OCI-LY1 (cell line): ENCODE measurements around the gene PATJ.

ENCODE experiments used
- H2AFZ ChIP-seq: fragments of 200-600 bp; sonication (generic), shearing (Covaris generic); 2 replicates; pipeline ENCODE4 v1.6.0; 2014; ENCODE audit warnings: antibody characterized with exemption, mild to moderate bottlenecking, low read length
- H3F3A ChIP-seq: fragments of 200-600 bp; sonication (generic), shearing (Covaris generic); 2 replicates; pipeline ENCODE4 v1.6.0; 2014; ENCODE audit warnings: mild to moderate bottlenecking, antibody characterized with exemption, low read length, moderate library complexity; ENCODE audit not compliant: insufficient read depth
- H3K27ac ChIP-seq: fragments of 200-600 bp; sonication (generic); 2 replicates; pipeline ENCODE4 v1.5.1; 2014; ENCODE audit warnings: low read length, mixed run types, mild to moderate bottlenecking, low read depth; ENCODE audit not compliant: poor library complexity, severe bottlenecking
- H3K27me3 ChIP-seq: fragments of 200-600 bp; sonication (generic); 2 replicates; pipeline ENCODE4 v1.6.0; 2014; ENCODE audit warnings: antibody characterized with exemption, mild to moderate bottlenecking, low read length, moderate library complexity; ENCODE audit not compliant: insufficient read depth
- H3K36me3 ChIP-seq: fragments of 200-600 bp; sonication (generic); 2 replicates; pipeline ENCODE4 v1.6.1; 2014; ENCODE audit warnings: mild to moderate bottlenecking, antibody characterized with exemption, low read length, moderate library complexity, mixed read lengths; ENCODE audit not compliant: insufficient read depth
- H3K4me1 ChIP-seq: fragments of 200-600 bp; sonication (generic); 2 replicates; pipeline ENCODE4 v1.5.1; 2014; ENCODE audit warnings: mild to moderate bottlenecking, low read length, moderate library complexity; ENCODE audit not compliant: insufficient read depth, severe bottlenecking
- H3K4me2 ChIP-seq: fragments of 200-600 bp; sonication (generic), shearing (Covaris generic); 2 replicates; pipeline ENCODE4 v1.6.1; 2014; ENCODE audit warnings: low read length
- H3K4me3 ChIP-seq: fragments of 200-600 bp; sonication (generic); 2 replicates; pipeline ENCODE4 v1.5.1; 2014; ENCODE audit warnings: low read length, low read depth, mild to moderate bottlenecking, mixed read lengths; ENCODE audit not compliant: poor library complexity, severe bottlenecking
- H3K79me2 ChIP-seq: fragments of 200-600 bp; shearing (Covaris generic); 2 replicates; pipeline ENCODE4 v1.6.1; 2016; ENCODE audit warnings: mixed run types, low read length, mixed read lengths; ENCODE audit not compliant: insufficient read depth
- H3K9ac ChIP-seq: fragments of 200-600 bp; sonication (generic), shearing (Covaris generic); 2 replicates; pipeline ENCODE4 v1.6.1; 2014; ENCODE audit warnings: mild to moderate bottlenecking, low read length, mixed read lengths
- H3K9me2 ChIP-seq: fragments of 200-600 bp; sonication (generic), shearing (Covaris generic); 2 replicates; pipeline ENCODE4 v1.6.1; 2014; ENCODE audit warnings: low read depth, mild to moderate bottlenecking, low read length, mixed read lengths
- H3K9me3 ChIP-seq: fragments of 200-600 bp; shearing (Covaris generic); 2 replicates; pipeline ENCODE4 v1.6.1; 2014; ENCODE audit warnings: low read length, mixed read lengths
- H4K20me1 ChIP-seq: fragments of 200-600 bp; sonication (generic), shearing (Covaris generic); 2 replicates; pipeline ENCODE4 v1.6.0; 2016; ENCODE audit warnings: mild to moderate bottlenecking, low read length; ENCODE audit not compliant: insufficient read depth
- CTCF ChIP-seq: fragments of 200-600 bp; sonication (generic), shearing (Covaris generic); IDR thresholded peaks from 2 replicates; pipeline ENCODE4 v1.5.1; 2017; ENCODE audit warnings: mild to moderate bottlenecking, antibody characterized with exemption, low read length, moderate library complexity, mixed read lengths
- EZH2 ChIP-seq: fragments of 200-600 bp; sonication (generic), shearing (Covaris generic); IDR thresholded peaks from 2 replicates; pipeline ENCODE4 v1.8.0; 2017; ENCODE audit warnings: borderline replicate concordance, mixed run types, mild to moderate bottlenecking, antibody characterized with exemption, low read length, moderate library complexity, mixed read lengths

Gene PATJ

GRCh38 chr1:62100442-62100841, 358.2 kb downstream of the PATJ start:
- TF ChIP-seq EZH2 (no peak), CTCF (no peak)
- Histone ChIP-seq H3K79me2 (no peaks in the 10 kb centered on the region), H3F3A (no peaks in the 10 kb centered on the region), H3K27me3 (no peaks in the 10 kb centered on the region), H3K9me3 (no peaks in the 10 kb centered on the region), H3K27ac (no peak overlapping the region), H3K9ac (no peak overlapping the region), H3K4me3 (no peak overlapping the region), H3K36me3 (no peaks in the 10 kb centered on the region), H2AFZ (no peak overlapping the region), H3K4me2 (no peak overlapping the region), H4K20me1 (no peaks in the 10 kb centered on the region), H3K4me1 (no peaks in the 10 kb centered on the region), H3K9me2 (no peaks in the 10 kb centered on the region)

GRCh38 chr1:62103846-62104245, 361.6 kb downstream of the PATJ start:
- H3K27ac ChIP-seq = no peak overlapping the region
- H3K9me3 ChIP-seq = no peaks in the 10 kb centered on the region
- H3K79me2 ChIP-seq = no peaks in the 10 kb centered on the region
- H3K27me3 ChIP-seq = no peaks in the 10 kb centered on the region
- H3K36me3 ChIP-seq = no peaks in the 10 kb centered on the region
- H3K4me3 ChIP-seq = no peak overlapping the region
- H3K9me2 ChIP-seq = no peaks in the 10 kb centered on the region
- no peaks in the 10 kb centered on the region for H3K4me1 ChIP-seq
- no peaks in the 10 kb centered on the region for H3F3A ChIP-seq
- TF ChIP-seq EZH2 (no peak), CTCF (no peak)
- H3K4me2 ChIP-seq = no peak overlapping the region
- no peaks in the 10 kb centered on the region for H4K20me1 ChIP-seq
- no peak overlapping the region for H2AFZ ChIP-seq
- H3K9ac ChIP-seq = no peak overlapping the region

GRCh38 chr1:62107923-62108322, 365.6 kb downstream of the PATJ start:
- no peaks in the 10 kb centered on the region for H3K9me2 ChIP-seq

More at GRCh38 chr1:62107923-62108322, 365.6 kb downstream of the PATJ start:
- H3K4me1 ChIP-seq = no peaks in the 10 kb centered on the region
- no peaks in the 10 kb centered on the region for H3K79me2 ChIP-seq
- no peak overlapping the region for H3K27ac ChIP-seq
- no peak overlapping the region for H3K4me3 ChIP-seq
- H3K4me2 ChIP-seq = no peak overlapping the region
- no peak overlapping the region for H3K9ac ChIP-seq
- TF ChIP-seq EZH2 = no peak
- no peak for TF ChIP-seq CTCF
- H3K9me3 ChIP-seq = no peaks in the 10 kb centered on the region
- H3K36me3 ChIP-seq = no peaks in the 10 kb centered on the region
- H4K20me1 ChIP-seq = no peaks in the 10 kb centered on the region
- H3F3A ChIP-seq = no peaks in the 10 kb centered on the region
- no peaks in the 10 kb centered on the region for H3K27me3 ChIP-seq
- H2AFZ ChIP-seq = no peak overlapping the region
